Vagina (tissue), 2 donors: ENCODE measurements around the gene PCBD2.

Source experiments
- CTCF ChIP-seq, 3 experiments: fragments of 450-650 bp in 2 of 3; fragments of 200-600 bp in 1 of 3; sonication (generic) in 1 of 3; IDR thresholded peaks; one replicate each; pipeline ENCODE4 v1.5.1; 2017 to 2019; ENCODE audit warnings: antibody characterized with exemption in 3 of 3, mild to moderate bottlenecking in 2 of 3, moderate library complexity in 2 of 3
- POLR2A ChIP-seq, 2 donors: fragments of 450-650 bp; IDR thresholded peaks; one replicate each; pipeline ENCODE4 v1.6.1; 2017; ENCODE audit warnings: antibody characterized with exemption in 2 of 2, mild to moderate bottlenecking in 2 of 2, moderate library complexity in 2 of 2

GRCh38 chr5:134911285-134912206 is 6.6 kb downstream of the PCBD2 start:
- TF ChIP-seq CTCF (IDR thresholded peaks at IDR 0.05) (no peak), POLR2A (IDR thresholded peaks at IDR 0.05) (no peak)
